Liver (tissue), 3 donors: ENCODE data around the gene STT3B.

ENCODE experiments used
- CTCF ChIP-seq: fragments of 150-350 bp; IDR thresholded peaks from 2 replicates; pipeline ENCODE4 v1.5.1; 2017; ENCODE audit warnings: improper control_type of control experiment, low read depth, low read length; ENCODE audit not compliant: missing input control
- GABPA ChIP-seq, 2 donors: IDR thresholded peaks in 1 of 2; conservative IDR thresholded peaks in 1 of 2; 2 replicates each; pipeline ENCODE4 v1.6.1; 2016; ENCODE audit warnings: antibody characterized with exemption in 2 of 2, mild to moderate bottlenecking in 1 of 2, moderate library complexity in 1 of 2
- JUND ChIP-seq, 2 donors: IDR thresholded peaks; 2 replicates each; pipeline ENCODE4 v1.6.1; 2016; ENCODE audit warnings: antibody characterized with exemption in 2 of 2
- RAD21 ChIP-seq, 2 donors: IDR thresholded peaks; 2 replicates each; pipeline ENCODE4 v1.6.1; 2016; ENCODE audit warnings: antibody characterized with exemption in 2 of 2, mild to moderate bottlenecking in 2 of 2
- SP1 ChIP-seq: IDR thresholded peaks from 2 replicates; pipeline ENCODE4 v1.6.1; 2018; ENCODE audit warnings: antibody characterized with exemption, mild to moderate bottlenecking
- TAF1 ChIP-seq: conservative IDR thresholded peaks from 2 replicates; pipeline ENCODE4 v1.6.1; 2016; ENCODE audit warnings: antibody characterized with exemption, mild to moderate bottlenecking
- TF ChIP-seq, protein P1 (sequence below): IDR thresholded peaks from 2 replicates; pipeline ENCODE4 v1.6.1; 2016; ENCODE audit warnings: antibody characterized with exemption, mild to moderate bottlenecking
- TF ChIP-seq, protein P2 (sequence below): IDR thresholded peaks from 2 replicates; pipeline ENCODE4 v1.6.1; 2016; ENCODE audit warnings: antibody characterized with exemption
- donor health status: healthy.
- donor health status: healthy.

GRCh38 chr3:31606453-31606852, 73.7 kb downstream of the STT3B start:
- no peak for TF ChIP-seq CTCF
- TF ChIP-seq RAD21 (IDR thresholded peaks at IDR 0.05) = no peak
- no peak for TF ChIP-seq GABPA (IDR thresholded peaks at IDR 0.05 in 1 of 2, conservative IDR thresholded peaks at IDR 0.05 in 1 of 2)
- TF ChIP-seq JUND (IDR thresholded peaks at IDR 0.05) = no peak
- TF ChIP-seq TAF1 = no peak
- no peak for TF ChIP-seq SP1
- TF ChIP-seq, protein P1, sequence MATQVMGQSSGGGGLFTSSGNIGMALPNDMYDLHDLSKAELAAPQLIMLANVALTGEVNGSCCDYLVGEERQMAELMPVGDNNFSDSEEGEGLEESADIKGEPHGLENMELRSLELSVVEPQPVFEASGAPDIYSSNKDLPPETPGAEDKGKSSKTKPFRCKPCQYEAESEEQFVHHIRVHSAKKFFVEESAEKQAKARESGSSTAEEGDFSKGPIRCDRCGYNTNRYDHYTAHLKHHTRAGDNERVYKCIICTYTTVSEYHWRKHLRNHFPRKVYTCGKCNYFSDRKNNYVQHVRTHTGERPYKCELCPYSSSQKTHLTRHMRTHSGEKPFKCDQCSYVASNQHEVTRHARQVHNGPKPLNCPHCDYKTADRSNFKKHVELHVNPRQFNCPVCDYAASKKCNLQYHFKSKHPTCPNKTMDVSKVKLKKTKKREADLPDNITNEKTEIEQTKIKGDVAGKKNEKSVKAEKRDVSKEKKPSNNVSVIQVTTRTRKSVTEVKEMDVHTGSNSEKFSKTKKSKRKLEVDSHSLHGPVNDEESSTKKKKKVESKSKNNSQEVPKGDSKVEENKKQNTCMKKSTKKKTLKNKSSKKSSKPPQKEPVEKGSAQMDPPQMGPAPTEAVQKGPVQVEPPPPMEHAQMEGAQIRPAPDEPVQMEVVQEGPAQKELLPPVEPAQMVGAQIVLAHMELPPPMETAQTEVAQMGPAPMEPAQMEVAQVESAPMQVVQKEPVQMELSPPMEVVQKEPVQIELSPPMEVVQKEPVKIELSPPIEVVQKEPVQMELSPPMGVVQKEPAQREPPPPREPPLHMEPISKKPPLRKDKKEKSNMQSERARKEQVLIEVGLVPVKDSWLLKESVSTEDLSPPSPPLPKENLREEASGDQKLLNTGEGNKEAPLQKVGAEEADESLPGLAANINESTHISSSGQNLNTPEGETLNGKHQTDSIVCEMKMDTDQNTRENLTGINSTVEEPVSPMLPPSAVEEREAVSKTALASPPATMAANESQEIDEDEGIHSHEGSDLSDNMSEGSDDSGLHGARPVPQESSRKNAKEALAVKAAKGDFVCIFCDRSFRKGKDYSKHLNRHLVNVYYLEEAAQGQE = no peak
- TF ChIP-seq, protein P2, sequence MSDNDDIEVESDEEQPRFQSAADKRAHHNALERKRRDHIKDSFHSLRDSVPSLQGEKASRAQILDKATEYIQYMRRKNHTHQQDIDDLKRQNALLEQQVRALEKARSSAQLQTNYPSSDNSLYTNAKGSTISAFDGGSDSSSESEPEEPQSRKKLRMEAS = no peak
